Activated CD4-positive, alpha-beta T cell treated with anti-CD3 and anti-CD28 coated beads for 48 hours (primary cell): ENCODE results near the gene CNTN1.

Experiments used
- DNase-seq: peaks from one replicate; pipeline ENCODE4 v3.0.0-alpha.2; 2020

The CNTN1 gene

GRCh38 chr12:40980427-40980961, 288.3 kb downstream of the CNTN1 start:
- no peak for DNase-seq

- no peak for DNase-seq
These were observed 293.8 kb downstream of the CNTN1 start for GRCh38 chr12:40986001-40986400.

- no peak for DNase-seq
These were observed 296.1 kb downstream of the CNTN1 start for GRCh38 chr12:40988355-40988754.

GRCh38 chr12:40988824-40989223, 296.6 kb downstream of the CNTN1 start:
- no peak for DNase-seq

- DNase-seq = no peak
These were observed 297.5 kb downstream of the CNTN1 start for GRCh38 chr12:40989785-40990184.

- DNase-seq = no peak
These were observed 299.9 kb downstream of the CNTN1 start for GRCh38 chr12:40992158-40992557.

- DNase-seq = no peak
These were observed 300.4 kb downstream of the CNTN1 start for GRCh38 chr12:40992674-40993073.

GRCh38 chr12:40993158-40993557, 300.9 kb downstream of the CNTN1 start:
- no peak for DNase-seq

- no peak for DNase-seq
These were observed 303.9 kb downstream of the CNTN1 start for GRCh38 chr12:40996091-40996490.

GRCh38 chr12:40999210-40999609, 307.0 kb downstream of the CNTN1 start:
- no peak for DNase-seq

GRCh38 chr12:41008472-41008871, 316.2 kb downstream of the CNTN1 start:
- no peak for DNase-seq

- no peak for DNase-seq
These were observed 319.7 kb downstream of the CNTN1 start for GRCh38 chr12:41011939-41012338.

GRCh38 chr12:41013881-41014642, 321.8 kb downstream of the CNTN1 start:
- DNase-seq = no peak

- no peak for DNase-seq
These were observed 322.4 kb downstream of the CNTN1 start for GRCh38 chr12:41014643-41015020.

- DNase-seq = no peak
These were observed 325.8 kb downstream of the CNTN1 start for GRCh38 chr12:41018010-41018409.

GRCh38 chr12:41019461-41019860, 327.2 kb downstream of the CNTN1 start:
- no peak for DNase-seq

- DNase-seq = no peak
These were observed 331.6 kb downstream of the CNTN1 start for GRCh38 chr12:41023836-41024235.

- no peak for DNase-seq
These were observed 333.9 kb downstream of the CNTN1 start for GRCh38 chr12:41026151-41026550.

GRCh38 chr12:41032386-41032785, 340.1 kb downstream of the CNTN1 start:
- DNase-seq = no peak

GRCh38 chr12:41034686-41035085, 342.4 kb downstream of the CNTN1 start:
- no peak for DNase-seq

GRCh38 chr12:41039461-41039860, 347.2 kb downstream of the CNTN1 start:
- no peak for DNase-seq

- no peak for DNase-seq
These were observed 353.3 kb downstream of the CNTN1 start for GRCh38 chr12:41045509-41045908.

GRCh38 chr12:41049033-41049432, 356.8 kb downstream of the CNTN1 start:
- DNase-seq = no peak

GRCh38 chr12:41051954-41052353, 359.7 kb downstream of the CNTN1 start:
- DNase-seq = no peak

- no peak for DNase-seq
These were observed 360.2 kb downstream of the CNTN1 start for GRCh38 chr12:41052441-41052840.
